ENCODE data around the gene ZBTB3. TPM values are rescaled to one million over a fixed set of nuclear protein-coding genes. Genes with fewer than 3 reads are reported as not detected.

Gene ZBTB3
- total and polyA plus RNA-seq, 5 donors from 2014 or later = 4.8 to 8.5 (median 6.1) TPM

DNA sequence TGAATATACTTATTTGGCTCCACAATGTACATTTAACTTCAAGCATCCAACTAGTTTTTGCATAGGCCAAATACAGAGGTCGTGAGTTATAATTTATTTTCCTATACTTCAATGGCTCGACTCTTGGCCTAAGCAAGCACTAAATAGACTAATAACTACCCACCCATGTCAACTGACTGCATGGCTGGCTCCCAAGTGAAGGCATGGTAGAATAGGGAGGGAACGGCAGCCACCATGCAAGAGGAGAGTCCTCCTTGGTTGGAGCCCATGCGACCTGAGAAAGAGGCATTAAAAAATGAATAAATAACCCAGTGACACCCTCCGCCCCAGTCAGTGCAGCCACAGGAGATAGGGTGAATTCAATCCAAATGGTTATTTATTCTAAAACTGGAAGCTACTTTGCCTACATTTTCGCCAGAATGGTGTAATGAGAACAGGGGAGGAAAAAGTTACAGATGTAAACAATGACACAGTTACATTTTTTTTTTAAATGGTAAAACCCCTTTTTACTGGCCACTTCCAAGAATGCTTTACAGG, 41.6 kb downstream of the ZBTB3 start:
- H3K4me1 ChIP-seq (ENCODE audit: control insufficient read depth, insufficient read depth, low read length, poor library complexity, severe bottlenecking) = peaks cover 42% of the 10 kb centered on the region
- H3K4me1 Mint-ChIP-seq = peaks cover 9 to 75% (median 38%) of the 10 kb centered on the region in 4 donors
- peak overlapping the region in 3 of 4 donors; percentile 8 to 70 (median 63) for H3K4me3 Mint-ChIP-seq

GRCh38 chr11:62710001-62710345, 44.0 kb downstream of the ZBTB3 start:
- Mint-ChIP-seq H3K4me1 (peaks cover 9 to 80% (median 42%) of the 10 kb centered on the region in 4 donors), H3K4me3 (peak overlapping the region; percentile 92 to 99 (median 95)), H3K27ac (peak overlapping the region; percentile 95 to 100 (median 99)), H3K27me3 (no peaks in the 10 kb centered on the region), H3K36me3 (peaks cover 13% of the 10 kb centered on the region), H3K9me3 (no peaks in the 10 kb centered on the region)
- DNase-seq (no peak), ATAC-seq (ENCODE audit: low read depth in 2 of 2) (no peak)
- peaks cover 30% of the 10 kb centered on the region for H3K36me3 ChIP-seq (ENCODE audit: control insufficient read depth, insufficient read depth, low read length)
- H3K27ac ChIP-seq (ENCODE audit: insufficient read depth, low read length, poor library complexity, severe bottlenecking) = peak overlapping the region; percentile 95
- peaks cover 56% of the 10 kb centered on the region for H3K4me1 ChIP-seq (ENCODE audit: control insufficient read depth, insufficient read depth, low read length, poor library complexity, severe bottlenecking)
- no peaks in the 10 kb centered on the region for H3K9me3 ChIP-seq (ENCODE audit: control insufficient read depth in 2 of 2, low read length in 2 of 2)
- no peaks in the 10 kb centered on the region for H3K27me3 ChIP-seq (ENCODE audit: control insufficient read depth, insufficient read depth, low read length)
- peak overlapping the region; percentile 95 for H3K4me3 ChIP-seq (ENCODE audit: low read depth, low read length)

More for the DNA sequence above, 41.6 kb downstream of the ZBTB3 start:
- no peaks in the 10 kb centered on the region for H3K27me3 ChIP-seq (ENCODE audit: control insufficient read depth, insufficient read depth, low read length)
- peak overlapping the region; percentile 50 for H3K27ac ChIP-seq (ENCODE audit: insufficient read depth, low read length, poor library complexity, severe bottlenecking)
- DNase-seq (no peak), ATAC-seq (ENCODE audit: low read depth in 2 of 2) (no peak)
- Mint-ChIP-seq H3K36me3 (peaks cover 25% of the 10 kb centered on the region), H3K9me3 (peaks cover 0 to 1% (median 0%) of the 10 kb centered on the region in 7 donors), H3K27ac (peak overlapping the region; percentile 82 to 87 (median 82)), H3K27me3 (no peaks in the 10 kb centered on the region)
- no peaks in the 10 kb centered on the region for H3K9me3 ChIP-seq (ENCODE audit: control insufficient read depth in 2 of 2, low read length in 2 of 2)
- peak overlapping the region; percentile 27 for H3K4me3 ChIP-seq (ENCODE audit: low read depth, low read length)
- H3K36me3 ChIP-seq (ENCODE audit: control insufficient read depth, insufficient read depth, low read length) = peaks cover 54% of the 10 kb centered on the region

GRCh38 chr11:62709247-62710000, 44.5 kb downstream of the ZBTB3 start:
- Mint-ChIP-seq H3K36me3 (peaks cover 10% of the 10 kb centered on the region), H3K4me1 (peaks cover 9 to 77% (median 41%) of the 10 kb centered on the region in 4 donors), H3K4me3 (peak overlapping the region; percentile 92 to 99 (median 95)), H3K9me3 (no peaks in the 10 kb centered on the region), H3K27me3 (no peaks in the 10 kb centered on the region), H3K27ac (peak overlapping the region; percentile 95 to 100 (median 99))
- Histone ChIP-seq H3K4me3 (ENCODE audit: low read depth, low read length) (peak overlapping the region; percentile 95), H3K4me1 (ENCODE audit: control insufficient read depth, insufficient read depth, low read length, poor library complexity, severe bottlenecking) (peaks cover 56% of the 10 kb centered on the region), H3K9me3 (ENCODE audit: control insufficient read depth in 2 of 2, low read length in 2 of 2) (no peaks in the 10 kb centered on the region), H3K27me3 (ENCODE audit: control insufficient read depth, insufficient read depth, low read length) (no peaks in the 10 kb centered on the region), H3K36me3 (ENCODE audit: control insufficient read depth, insufficient read depth, low read length) (peaks cover 25% of the 10 kb centered on the region), H3K27ac (ENCODE audit: insufficient read depth, low read length, poor library complexity, severe bottlenecking) (peak overlapping the region; percentile 95)
- DNase-seq = peak; percentile 96 to 99 (median 97)
- peak; percentile 79 to 81 for ATAC-seq (ENCODE audit: low read depth in 2 of 2)

DNA sequence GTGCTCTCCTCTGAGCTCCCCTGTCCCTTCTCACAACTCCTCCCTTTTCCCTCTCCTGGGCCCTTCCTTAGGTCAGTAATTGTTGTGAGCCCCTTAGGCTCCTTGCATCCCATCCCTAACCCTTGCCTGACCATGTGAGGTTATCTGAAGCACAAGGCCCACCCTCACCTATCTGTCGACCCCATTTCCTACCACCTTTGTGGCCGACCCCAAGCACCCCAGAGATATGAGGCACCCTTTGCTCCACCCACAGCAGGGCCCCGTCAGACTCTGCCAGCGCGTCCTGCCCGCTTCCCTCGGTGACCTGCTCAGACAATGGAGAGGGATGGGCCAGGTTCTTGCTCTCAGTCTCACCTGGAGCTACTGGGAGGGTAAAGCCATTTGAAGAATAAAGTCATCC, 45.2 kb downstream of the ZBTB3 start:
- no peaks in the 10 kb centered on the region for H3K27me3 Mint-ChIP-seq
- peak; percentile 9 to 16 for ATAC-seq (ENCODE audit: low read depth in 2 of 2)
- Histone ChIP-seq H3K4me1 (ENCODE audit: control insufficient read depth, insufficient read depth, low read length, poor library complexity, severe bottlenecking) (peaks cover 56% of the 10 kb centered on the region), H3K4me3 (ENCODE audit: low read depth, low read length) (peak overlapping the region; percentile 95), H3K36me3 (ENCODE audit: control insufficient read depth, insufficient read depth, low read length) (peaks cover 20% of the 10 kb centered on the region), H3K27ac (ENCODE audit: insufficient read depth, low read length, poor library complexity, severe bottlenecking) (peak overlapping the region; percentile 95), H3K9me3 (ENCODE audit: control insufficient read depth in 2 of 2, low read length in 2 of 2) (no peaks in the 10 kb centered on the region), H3K27me3 (ENCODE audit: control insufficient read depth, insufficient read depth, low read length) (no peaks in the 10 kb centered on the region)
- H3K4me3 Mint-ChIP-seq = peak overlapping the region; percentile 92 to 99 (median 95)
- no peaks in the 10 kb centered on the region for H3K9me3 Mint-ChIP-seq
- peaks cover 5% of the 10 kb centered on the region for H3K36me3 Mint-ChIP-seq
- peak in 2 of 3 donors; percentile 36 to 73 for DNase-seq
- peak overlapping the region; percentile 95 to 100 (median 99) for H3K27ac Mint-ChIP-seq
- peaks cover 9 to 71% (median 37%) of the 10 kb centered on the region in 4 donors for H3K4me1 Mint-ChIP-seq

DNA sequence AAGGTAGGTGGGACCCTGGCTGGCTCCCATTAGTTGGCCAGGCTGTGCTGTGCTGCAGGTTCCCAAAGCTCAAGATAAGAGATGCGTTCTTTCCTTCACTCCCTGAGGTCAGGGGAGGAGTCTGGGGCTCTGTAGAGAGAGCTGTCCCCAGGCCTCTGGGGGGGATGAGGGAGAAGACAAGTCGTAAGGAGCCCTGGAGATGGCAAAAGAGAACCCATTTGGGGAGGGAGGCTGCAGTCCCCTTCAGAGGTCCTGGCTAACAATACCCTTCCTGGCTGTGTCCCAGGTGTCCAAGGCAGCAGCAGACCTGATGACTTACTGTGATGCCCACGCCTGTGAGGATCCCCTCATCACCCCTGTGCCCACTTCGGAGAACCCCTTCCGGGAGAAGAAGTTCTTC, 45.6 kb downstream of the ZBTB3 start:
- H3K27ac ChIP-seq (ENCODE audit: insufficient read depth, low read length, poor library complexity, severe bottlenecking) = peak overlapping the region; percentile 95
- Mint-ChIP-seq H3K9me3 (no peaks in the 10 kb centered on the region), H3K27me3 (no peaks in the 10 kb centered on the region), H3K27ac (peak overlapping the region; percentile 95 to 100 (median 99)), H3K4me3 (peak overlapping the region; percentile 83 to 99 (median 94)), H3K36me3 (peaks cover 5% of the 10 kb centered on the region), H3K4me1 (peaks cover 9 to 67% (median 35%) of the 10 kb centered on the region in 4 donors)
- H3K4me3 ChIP-seq (ENCODE audit: low read depth, low read length) = peak overlapping the region; percentile 95
- no peak for ATAC-seq (ENCODE audit: low read depth in 2 of 2)
- H3K27me3 ChIP-seq (ENCODE audit: control insufficient read depth, insufficient read depth, low read length) = no peaks in the 10 kb centered on the region
- peaks cover 53% of the 10 kb centered on the region for H3K4me1 ChIP-seq (ENCODE audit: control insufficient read depth, insufficient read depth, low read length, poor library complexity, severe bottlenecking)
- no peaks in the 10 kb centered on the region for H3K9me3 ChIP-seq (ENCODE audit: control insufficient read depth in 2 of 2, low read length in 2 of 2)
- H3K36me3 ChIP-seq (ENCODE audit: control insufficient read depth, insufficient read depth, low read length) = peaks cover 17% of the 10 kb centered on the region
- no peak for DNase-seq

GRCh38 chr11:62707277-62707861, 46.6 kb downstream of the ZBTB3 start, which contains the start of the genes BSCL2 and GNG3:
Gene BSCL2 (minus strand): TSS chr11:62707424. CDS start chr11:62707195, 229 bp downstream.
Gene GNG3 (plus strand): TSS chr11:62707676. CDS start chr11:62708296, 620 bp downstream.
- H3K36me3 Mint-ChIP-seq = peaks cover 4% of the 10 kb centered on the region
- no peaks in the 10 kb centered on the region for H3K27me3 Mint-ChIP-seq
- H3K27ac Mint-ChIP-seq = peak within 1 kb of the TSS; percentile 95 to 100 (median 99)
- H3K27ac ChIP-seq (ENCODE audit: insufficient read depth, low read length, poor library complexity, severe bottlenecking) = peak within 1 kb of the TSS; percentile 95
- H3K4me3 ChIP-seq (ENCODE audit: low read depth, low read length) = peak within 1 kb of the TSS; percentile 95
- ATAC-seq (ENCODE audit: low read depth in 2 of 2) (no peak), DNase-seq (no peak)
- H3K27me3 ChIP-seq (ENCODE audit: control insufficient read depth, insufficient read depth, low read length) = no peaks in the 10 kb centered on the region
- peak within 1 kb of the TSS; percentile 91 to 99 (median 92) for H3K4me3 Mint-ChIP-seq
- H3K36me3 ChIP-seq (ENCODE audit: control insufficient read depth, insufficient read depth, low read length) = peaks cover 9% of the 10 kb centered on the region
- peaks cover 43% of the 10 kb centered on the region for H3K4me1 ChIP-seq (ENCODE audit: control insufficient read depth, insufficient read depth, low read length, poor library complexity, severe bottlenecking)
- H3K9me3 Mint-ChIP-seq = no peaks in the 10 kb centered on the region
- H3K9me3 ChIP-seq (ENCODE audit: control insufficient read depth in 2 of 2, low read length in 2 of 2) = no peaks in the 10 kb centered on the region
- peaks cover 0 to 57% (median 26%) of the 10 kb centered on the region in 4 donors for H3K4me1 Mint-ChIP-seq

- H3K36me3 Mint-ChIP-seq = no peaks in the 10 kb centered on the region
- no peaks in the 10 kb centered on the region for H3K9me3 Mint-ChIP-seq
- no peak for DNase-seq
- peak overlapping the region; percentile 91 to 93 (median 92) for H3K4me3 Mint-ChIP-seq
- peaks cover 0 to 53% (median 22%) of the 10 kb centered on the region in 4 donors for H3K4me1 Mint-ChIP-seq
- Histone ChIP-seq H3K27ac (ENCODE audit: insufficient read depth, low read length, poor library complexity, severe bottlenecking) (peak overlapping the region; percentile 83), H3K4me3 (ENCODE audit: low read depth, low read length) (peak overlapping the region; percentile 46), H3K9me3 (ENCODE audit: control insufficient read depth in 2 of 2, low read length in 2 of 2) (no peaks in the 10 kb centered on the region), H3K27me3 (ENCODE audit: control insufficient read depth, insufficient read depth, low read length) (no peaks in the 10 kb centered on the region), H3K4me1 (ENCODE audit: control insufficient read depth, insufficient read depth, low read length, poor library complexity, severe bottlenecking) (peaks cover 41% of the 10 kb centered on the region), H3K36me3 (ENCODE audit: control insufficient read depth, insufficient read depth, low read length) (peaks cover 4% of the 10 kb centered on the region)
- H3K27me3 Mint-ChIP-seq = no peaks in the 10 kb centered on the region
- peak overlapping the region; percentile 5 to 76 (median 76) for H3K27ac Mint-ChIP-seq
- no peak for ATAC-seq (ENCODE audit: low read depth in 2 of 2)
Observed at GRCh38 chr11:62706850-62707247, 47.1 kb downstream of the ZBTB3 start.

Measured in CD4-positive, CD25-positive, alpha-beta regulatory T cell (primary cell).